ENCODE data around the gene TMEM271.

DNA sequence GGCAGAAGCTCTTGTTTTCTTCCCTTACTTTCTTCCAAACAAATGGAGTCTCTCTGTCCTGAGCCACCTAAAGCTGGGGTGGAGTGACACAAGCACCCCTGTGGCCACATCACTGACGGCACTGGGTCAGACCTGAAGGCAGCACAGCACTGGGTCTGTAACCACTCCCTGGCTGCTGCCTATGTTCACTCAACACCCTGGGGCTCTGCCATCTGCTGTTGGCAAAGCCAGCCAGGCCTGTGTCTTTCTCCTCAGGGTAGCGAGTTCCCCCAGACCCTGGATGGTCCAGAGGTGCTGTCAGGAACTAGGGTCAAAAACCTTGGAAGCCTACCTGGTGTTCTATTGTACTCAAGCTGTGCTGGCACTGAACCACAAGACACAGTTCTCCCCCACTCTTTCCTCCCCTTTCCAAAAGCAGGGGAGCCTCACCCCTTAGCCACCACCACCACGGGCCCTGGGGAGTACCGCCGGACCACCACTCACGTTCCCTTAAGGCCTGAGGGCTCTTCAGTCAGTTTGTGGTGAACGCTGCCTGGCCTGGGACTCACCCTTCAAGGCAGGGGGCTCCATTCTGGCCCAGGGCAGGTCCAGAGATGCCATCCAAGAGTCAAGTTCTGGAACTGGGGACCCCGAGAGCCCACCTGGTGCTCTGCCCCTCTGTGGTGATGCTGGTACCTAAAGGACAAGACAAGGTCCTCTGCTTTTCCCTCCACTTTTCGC lies 31.5 kb downstream of the TMEM271 start:
- TF ChIP-seq, protein P1, sequence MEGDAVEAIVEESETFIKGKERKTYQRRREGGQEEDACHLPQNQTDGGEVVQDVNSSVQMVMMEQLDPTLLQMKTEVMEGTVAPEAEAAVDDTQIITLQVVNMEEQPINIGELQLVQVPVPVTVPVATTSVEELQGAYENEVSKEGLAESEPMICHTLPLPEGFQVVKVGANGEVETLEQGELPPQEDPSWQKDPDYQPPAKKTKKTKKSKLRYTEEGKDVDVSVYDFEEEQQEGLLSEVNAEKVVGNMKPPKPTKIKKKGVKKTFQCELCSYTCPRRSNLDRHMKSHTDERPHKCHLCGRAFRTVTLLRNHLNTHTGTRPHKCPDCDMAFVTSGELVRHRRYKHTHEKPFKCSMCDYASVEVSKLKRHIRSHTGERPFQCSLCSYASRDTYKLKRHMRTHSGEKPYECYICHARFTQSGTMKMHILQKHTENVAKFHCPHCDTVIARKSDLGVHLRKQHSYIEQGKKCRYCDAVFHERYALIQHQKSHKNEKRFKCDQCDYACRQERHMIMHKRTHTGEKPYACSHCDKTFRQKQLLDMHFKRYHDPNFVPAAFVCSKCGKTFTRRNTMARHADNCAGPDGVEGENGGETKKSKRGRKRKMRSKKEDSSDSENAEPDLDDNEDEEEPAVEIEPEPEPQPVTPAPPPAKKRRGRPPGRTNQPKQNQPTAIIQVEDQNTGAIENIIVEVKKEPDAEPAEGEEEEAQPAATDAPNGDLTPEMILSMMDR (IDR thresholded peaks at IDR 0.05) = no peak
- no peak for TF ChIP-seq POLR2A (IDR thresholded peaks at IDR 0.05)
